ENCODE measurements around the gene ADSL. TPM values are rescaled to one million over a fixed set of nuclear protein-coding genes. Genes with fewer than 3 reads are reported as not detected.

The ADSL gene
- total RNA-seq, 3 donors from 2014 or later, result 34.0 to 48.1 (median 42.8) TPM

DNA sequence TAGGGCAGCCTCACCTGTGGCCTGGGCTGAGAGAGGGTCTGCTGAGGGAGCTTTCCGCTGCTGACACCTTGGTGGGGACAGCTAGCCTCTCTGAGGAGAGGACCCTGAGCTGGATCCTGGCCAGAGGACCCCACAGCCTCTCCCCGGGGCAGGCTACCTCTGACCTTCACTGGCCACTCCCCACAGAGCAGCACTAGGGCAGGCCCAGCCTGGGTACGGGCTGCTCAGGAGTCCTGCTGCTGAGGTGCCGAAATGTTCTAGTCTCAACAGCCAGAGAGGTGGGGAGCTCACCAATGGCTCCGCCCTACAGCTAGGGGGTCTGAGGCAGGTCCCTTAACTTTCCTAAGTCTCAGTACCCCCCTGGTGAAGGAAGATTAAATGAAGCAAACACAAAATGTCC, 71.6 kb downstream of the ADSL start:
- TF ChIP-seq, protein P1, sequence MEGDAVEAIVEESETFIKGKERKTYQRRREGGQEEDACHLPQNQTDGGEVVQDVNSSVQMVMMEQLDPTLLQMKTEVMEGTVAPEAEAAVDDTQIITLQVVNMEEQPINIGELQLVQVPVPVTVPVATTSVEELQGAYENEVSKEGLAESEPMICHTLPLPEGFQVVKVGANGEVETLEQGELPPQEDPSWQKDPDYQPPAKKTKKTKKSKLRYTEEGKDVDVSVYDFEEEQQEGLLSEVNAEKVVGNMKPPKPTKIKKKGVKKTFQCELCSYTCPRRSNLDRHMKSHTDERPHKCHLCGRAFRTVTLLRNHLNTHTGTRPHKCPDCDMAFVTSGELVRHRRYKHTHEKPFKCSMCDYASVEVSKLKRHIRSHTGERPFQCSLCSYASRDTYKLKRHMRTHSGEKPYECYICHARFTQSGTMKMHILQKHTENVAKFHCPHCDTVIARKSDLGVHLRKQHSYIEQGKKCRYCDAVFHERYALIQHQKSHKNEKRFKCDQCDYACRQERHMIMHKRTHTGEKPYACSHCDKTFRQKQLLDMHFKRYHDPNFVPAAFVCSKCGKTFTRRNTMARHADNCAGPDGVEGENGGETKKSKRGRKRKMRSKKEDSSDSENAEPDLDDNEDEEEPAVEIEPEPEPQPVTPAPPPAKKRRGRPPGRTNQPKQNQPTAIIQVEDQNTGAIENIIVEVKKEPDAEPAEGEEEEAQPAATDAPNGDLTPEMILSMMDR (IDR thresholded peaks at IDR 0.05), result no peak

DNA sequence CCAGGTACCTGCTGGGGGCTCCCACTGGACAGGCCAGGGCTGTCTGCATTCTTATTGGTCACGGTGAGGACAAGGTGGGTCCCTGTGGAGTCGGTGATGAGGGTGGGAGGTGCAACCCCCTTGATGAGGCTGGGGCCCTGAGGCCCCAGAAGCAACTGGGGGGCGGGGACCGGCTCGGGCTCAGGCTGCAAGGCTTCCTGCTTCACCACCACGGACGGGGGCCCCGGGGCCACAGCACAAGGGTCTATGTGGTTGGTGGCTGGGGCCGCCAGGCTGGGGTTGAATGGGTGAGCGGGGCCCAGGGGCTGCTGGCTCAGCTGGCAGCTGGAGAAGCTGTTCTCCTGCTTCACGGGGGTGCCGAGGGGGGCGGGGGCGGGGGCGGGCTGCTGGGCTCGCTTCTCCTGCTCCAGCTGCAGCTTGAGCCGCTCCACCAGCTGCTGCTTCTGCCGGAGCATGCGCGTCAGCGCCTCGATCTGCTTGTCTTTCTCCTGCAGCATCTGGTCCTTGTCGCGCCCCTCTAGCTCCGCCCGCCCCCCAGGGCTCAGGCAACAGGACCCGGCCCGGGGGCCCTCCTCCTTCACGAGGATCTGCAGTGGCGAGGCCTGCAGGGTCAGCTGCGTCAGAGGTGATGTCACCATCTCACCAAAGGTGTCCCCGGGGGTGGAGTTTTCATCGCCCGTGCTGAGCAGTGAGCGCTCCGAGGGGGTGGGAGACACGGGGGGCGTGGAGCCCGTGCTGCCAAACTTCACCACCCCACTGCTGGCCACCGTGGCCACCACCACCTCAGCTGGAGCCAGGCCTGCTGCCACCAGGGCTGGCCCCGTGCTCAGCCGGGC, 72.3 kb downstream of the ADSL start:
- Histone ChIP-seq H3K36me3 (ENCODE audit: low read depth) (no peaks in the 10 kb centered on the region), H3K4me3 (no peak overlapping the region), H3K9me3 (no peaks in the 10 kb centered on the region), H3K4me1 (ENCODE audit: low read depth) (no peaks in the 10 kb centered on the region)
- TF ChIP-seq, protein P1 (IDR thresholded peaks at IDR 0.05), result no peak
- ATAC-seq, result no peak
- no peak for DNase-seq
- intact Hi-C loops (cut with DNase I, micrococcal nuclease), result no loop called here

More for the DNA sequence above, 71.6 kb downstream of the ADSL start:
- intact Hi-C loops (cut with DNase I, micrococcal nuclease), result no loop called here
- no peaks in the 10 kb centered on the region for H3K9me3 ChIP-seq
- H3K4me1 ChIP-seq (ENCODE audit: low read depth), result no peaks in the 10 kb centered on the region
- no peak for DNase-seq
- no peaks in the 10 kb centered on the region for H3K36me3 ChIP-seq (ENCODE audit: low read depth)
- ATAC-seq, result no peak
- no peak overlapping the region for H3K4me3 ChIP-seq

DNA sequence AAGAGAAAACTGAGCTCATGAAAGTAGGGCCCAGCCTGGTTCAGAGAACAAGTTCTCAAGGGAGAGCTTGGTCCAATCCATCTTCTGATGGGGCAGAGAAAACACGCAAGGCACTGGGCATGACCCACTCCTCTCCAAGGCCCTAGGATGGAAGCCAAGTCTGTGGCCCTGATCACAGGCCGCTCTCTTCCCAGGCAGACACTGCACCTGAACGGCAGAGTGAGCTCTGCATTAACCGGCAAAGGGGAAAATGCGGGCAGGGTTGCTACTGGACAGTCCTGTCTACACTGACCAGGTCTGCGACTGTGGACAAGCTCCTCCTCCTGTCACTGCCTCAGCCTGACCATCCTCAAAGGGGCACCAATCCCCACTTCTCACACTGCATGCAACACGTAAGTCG, 73.4 kb downstream of the ADSL start:
- Histone ChIP-seq H3K9me3 (no peaks in the 10 kb centered on the region), H3K4me3 (no peak overlapping the region), H3K4me1 (ENCODE audit: low read depth) (no peaks in the 10 kb centered on the region), H3K36me3 (ENCODE audit: low read depth) (no peaks in the 10 kb centered on the region)
- intact Hi-C loops (cut with DNase I, micrococcal nuclease), result no loop called here
- DNase-seq, result no peak
- no peak for ATAC-seq
- TF ChIP-seq, protein P1 (IDR thresholded peaks at IDR 0.05), result no peak

DNA sequence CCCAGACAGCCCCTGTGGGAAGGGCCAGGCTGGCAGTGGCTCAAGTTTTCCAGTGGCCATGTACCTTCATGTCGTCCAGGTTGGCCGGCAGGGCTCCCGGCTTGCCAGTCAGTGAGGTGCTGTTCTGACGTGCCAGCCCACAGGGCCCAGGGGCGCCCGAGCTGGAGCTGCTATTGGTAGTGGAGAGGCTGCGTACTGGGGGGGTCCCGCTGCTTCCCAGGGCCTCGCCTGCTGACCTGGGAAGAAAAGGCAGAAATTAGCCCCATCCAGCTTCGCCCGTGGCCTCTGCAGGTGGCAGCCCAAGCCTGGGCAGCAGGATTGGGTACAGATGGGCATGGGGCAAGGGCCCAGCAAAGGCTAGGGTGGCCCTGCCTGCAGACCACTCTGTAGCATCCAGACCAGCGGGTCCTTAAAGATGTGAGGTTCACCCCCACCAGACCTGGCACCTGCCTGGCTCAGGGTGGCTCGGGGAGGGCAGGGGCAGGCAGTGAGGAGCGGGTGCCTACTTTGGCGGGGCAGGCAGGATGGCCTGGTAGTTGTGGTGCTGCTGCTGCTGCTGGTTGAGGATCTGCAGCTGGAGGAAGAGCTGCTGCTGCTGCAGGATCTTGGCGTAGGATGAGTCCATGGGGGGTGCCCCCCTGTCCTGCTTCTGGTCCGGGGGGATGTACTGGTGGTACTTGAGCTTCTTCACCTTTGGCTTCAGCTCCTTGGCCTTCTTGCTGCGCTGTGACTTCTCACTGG, 74.2 kb downstream of the ADSL start:
- intact Hi-C loops (cut with DNase I, micrococcal nuclease), result no loop called here
- TF ChIP-seq, protein P1 (IDR thresholded peaks at IDR 0.05), result no peak
- ATAC-seq (no peak), DNase-seq (no peak)
- no peaks in the 10 kb centered on the region for H3K36me3 ChIP-seq (ENCODE audit: low read depth)
- H3K9me3 ChIP-seq, result no peaks in the 10 kb centered on the region
- H3K4me1 ChIP-seq (ENCODE audit: low read depth), result no peaks in the 10 kb centered on the region
- H3K4me3 ChIP-seq, result no peak overlapping the region

DNA sequence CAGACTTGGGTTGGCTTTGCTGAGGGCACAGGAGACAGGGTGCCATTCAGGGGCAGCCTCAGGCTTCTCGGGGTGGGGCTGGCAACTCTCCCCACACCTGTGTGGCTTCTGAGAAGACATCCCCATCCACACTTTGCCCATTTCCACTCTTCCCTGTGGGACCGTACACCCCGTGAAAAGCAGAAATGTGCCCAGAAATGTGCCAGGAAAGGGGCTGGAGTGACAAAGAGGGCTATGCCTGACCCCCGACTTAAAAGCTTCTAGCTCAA, 74.7 kb downstream of the ADSL start:
- DNase-seq (no peak), ATAC-seq (no peak)
- intact Hi-C loops (cut with DNase I, micrococcal nuclease), result no loop called here
- H3K36me3 ChIP-seq (ENCODE audit: low read depth), result no peaks in the 10 kb centered on the region
- TF ChIP-seq, protein P1 (IDR thresholded peaks at IDR 0.05), result no peak
- H3K4me3 ChIP-seq, result no peak overlapping the region
- H3K4me1 ChIP-seq (ENCODE audit: low read depth), result no peaks in the 10 kb centered on the region
- H3K9me3 ChIP-seq, result no peaks in the 10 kb centered on the region

Data from mucosa of descending colon (tissue), 3 donors.